Activated T-cell treated with anti-CD3 and anti-CD28 coated beads, Interleukin-2, amount 50 U/mL, for 4 hours (primary cell): ENCODE measurements around the gene NAP1L4. TPM values are rescaled to one million over a fixed set of nuclear protein-coding genes. Genes with fewer than 3 reads are reported as not detected.
"Not testable (repeated sequence)": the region's sequence is repeated elsewhere in the genome, so short reads cannot be mapped to it uniquely, and the experiment has no call there.

Experiments used
- ATAC-seq, 2 donors: fragments of 200-7000 bp; cut with Tn5 transposase; one replicate each; pipeline ENCODE4 v1.10.0; 2021
- DNase-seq: peaks from one replicate; pipeline ENCODE4 v3.0.0-alpha.2; 2020
- H3K27me3 Mint-ChIP-seq: one replicate; pipeline ENCODE4 v1.8.0; 2021; ENCODE audit warnings: low read depth, mixed read lengths
- H3K36me3 Mint-ChIP-seq: one replicate; pipeline ENCODE4 v1.8.0; 2022; ENCODE audit warnings: mixed read lengths; ENCODE audit not compliant: insufficient read depth
- H3K4me1 Mint-ChIP-seq: one replicate; pipeline ENCODE4 v1.8.0; 2021; ENCODE audit warnings: low read depth, mixed read lengths
- H3K4me3 Mint-ChIP-seq: one replicate; pipeline ENCODE4 v1.8.0; 2021; ENCODE audit warnings: mild to moderate bottlenecking, moderate library complexity, mixed read lengths
- H3K9me3 Mint-ChIP-seq: one replicate; pipeline ENCODE4 v1.8.0; 2021; ENCODE audit warnings: mixed read lengths
- total RNA-seq, 3 donors: library from RNA; stranded (reverse); gene quantifications; one replicate each; pipeline ENCODE4 v1.2.1, GENCODE V29; 2021

NAP1L4 gene
- total RNA-seq, 3 donors from 2014 or later: 194 to 201 (median 199) TPM

GRCh38 chr11:2945757-2946287 is 46.3 kb downstream of the NAP1L4 start:
- Mint-ChIP-seq H3K4me1 (peaks cover 41% of the 10 kb centered on the region), H3K27me3 (no peaks in the 10 kb centered on the region), H3K9me3 (no peaks in the 10 kb centered on the region), H3K4me3 (no peak overlapping the region), H3K36me3 (peaks cover 32% of the 10 kb centered on the region)
- no peak for ATAC-seq
- DNase-seq: no peak

GRCh38 chr11:2945031-2945756 is 46.9 kb downstream of the NAP1L4 start:
- Mint-ChIP-seq H3K4me1 (peaks cover 40% of the 10 kb centered on the region), H3K27me3 (no peaks in the 10 kb centered on the region), H3K4me3 (no peak overlapping the region), H3K36me3 (peaks cover 27% of the 10 kb centered on the region), H3K9me3 (no peaks in the 10 kb centered on the region)
- ATAC-seq (peak; percentile 30 to 35), DNase-seq (peak; percentile 41)

GRCh38 chr11:2944530-2944929 is 47.6 kb downstream of the NAP1L4 start:
- Mint-ChIP-seq H3K4me1 (peaks cover 40% of the 10 kb centered on the region), H3K9me3 (no peaks in the 10 kb centered on the region), H3K36me3 (peaks cover 24% of the 10 kb centered on the region), H3K27me3 (no peaks in the 10 kb centered on the region), H3K4me3 (no peak overlapping the region)
- ATAC-seq (no peak), DNase-seq (no peak)

DNA sequence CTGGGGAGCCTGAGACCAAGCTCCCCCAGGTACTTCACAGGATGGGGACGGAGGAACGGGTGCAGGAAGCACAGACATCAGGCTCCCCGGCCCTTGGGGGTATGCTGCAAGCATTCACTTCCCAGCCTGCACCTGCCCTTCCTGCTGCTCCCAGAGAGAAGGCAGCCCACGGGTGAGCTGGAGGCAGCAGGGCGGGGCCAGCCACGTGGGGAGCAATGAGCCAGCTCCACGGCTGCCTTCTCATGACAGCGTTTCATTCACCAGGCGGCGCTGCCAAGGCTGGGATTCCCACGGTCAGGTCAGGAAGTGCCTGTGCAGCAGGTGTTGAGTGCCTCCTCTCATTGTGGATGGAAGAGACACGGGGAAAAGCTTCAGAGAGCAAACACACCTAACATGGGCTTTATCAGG is 48.4 kb downstream of the NAP1L4 start:
- H3K9me3 Mint-ChIP-seq: peaks cover 5% of the 10 kb centered on the region
- H3K36me3 Mint-ChIP-seq: peaks cover 19% of the 10 kb centered on the region
- ATAC-seq (peak in 1 of 2 donors; percentile 7), DNase-seq (no peak)
- H3K4me3 Mint-ChIP-seq: no peak overlapping the region
- H3K27me3 Mint-ChIP-seq: no peaks in the 10 kb centered on the region
- H3K4me1 Mint-ChIP-seq: peaks cover 40% of the 10 kb centered on the region

- DNase-seq: no peak
- H3K36me3 Mint-ChIP-seq: peaks cover 15% of the 10 kb centered on the region
- no peaks in the 10 kb centered on the region for H3K27me3 Mint-ChIP-seq
- H3K4me1 Mint-ChIP-seq: peaks cover 37% of the 10 kb centered on the region
- no peak for ATAC-seq
- H3K9me3 Mint-ChIP-seq: peaks cover 10% of the 10 kb centered on the region
- no peak overlapping the region for H3K4me3 Mint-ChIP-seq
These were observed 49.0 kb downstream of the NAP1L4 start for GRCh38 chr11:2942872-2943710.

GRCh38 chr11:2942447-2942846 is 49.7 kb downstream of the NAP1L4 start:
- DNase-seq: no peak
- Mint-ChIP-seq H3K9me3 (peaks cover 17% of the 10 kb centered on the region), H3K4me3 (no peak overlapping the region), H3K36me3 (peaks cover 10% of the 10 kb centered on the region), H3K27me3 (no peaks in the 10 kb centered on the region), H3K4me1 (peaks cover 33% of the 10 kb centered on the region)
- ATAC-seq: no peak

GRCh38 chr11:2940921-2941821 is 51.0 kb downstream of the NAP1L4 start:
- Mint-ChIP-seq H3K36me3 (peaks cover 5% of the 10 kb centered on the region), H3K9me3 (peaks cover 19% of the 10 kb centered on the region), H3K4me3 (no peak overlapping the region), H3K27me3 (no peaks in the 10 kb centered on the region), H3K4me1 (peaks cover 23% of the 10 kb centered on the region)
- DNase-seq: no peak
- peak; percentile 2 to 3 for ATAC-seq

- peak; percentile 55 to 61 for ATAC-seq
- H3K4me1 Mint-ChIP-seq: peaks cover 14% of the 10 kb centered on the region
- peaks cover 19% of the 10 kb centered on the region for H3K9me3 Mint-ChIP-seq
- H3K27me3 Mint-ChIP-seq: no peaks in the 10 kb centered on the region
- DNase-seq: no peak
- peaks cover 5% of the 10 kb centered on the region for H3K36me3 Mint-ChIP-seq
- no peak overlapping the region for H3K4me3 Mint-ChIP-seq
These were observed 51.8 kb downstream of the NAP1L4 start for GRCh38 chr11:2940147-2940920.

- DNase-seq, H3K4me1 Mint-ChIP-seq, H3K4me3 Mint-ChIP-seq, H3K27me3 Mint-ChIP-seq, ATAC-seq, H3K36me3 Mint-ChIP-seq: not testable (repeated sequence)
- peaks cover 19% of the 10 kb centered on the region for H3K9me3 Mint-ChIP-seq
These were observed 53.4 kb downstream of the NAP1L4 start for GRCh38 chr11:2938458-2939418.

DNA sequence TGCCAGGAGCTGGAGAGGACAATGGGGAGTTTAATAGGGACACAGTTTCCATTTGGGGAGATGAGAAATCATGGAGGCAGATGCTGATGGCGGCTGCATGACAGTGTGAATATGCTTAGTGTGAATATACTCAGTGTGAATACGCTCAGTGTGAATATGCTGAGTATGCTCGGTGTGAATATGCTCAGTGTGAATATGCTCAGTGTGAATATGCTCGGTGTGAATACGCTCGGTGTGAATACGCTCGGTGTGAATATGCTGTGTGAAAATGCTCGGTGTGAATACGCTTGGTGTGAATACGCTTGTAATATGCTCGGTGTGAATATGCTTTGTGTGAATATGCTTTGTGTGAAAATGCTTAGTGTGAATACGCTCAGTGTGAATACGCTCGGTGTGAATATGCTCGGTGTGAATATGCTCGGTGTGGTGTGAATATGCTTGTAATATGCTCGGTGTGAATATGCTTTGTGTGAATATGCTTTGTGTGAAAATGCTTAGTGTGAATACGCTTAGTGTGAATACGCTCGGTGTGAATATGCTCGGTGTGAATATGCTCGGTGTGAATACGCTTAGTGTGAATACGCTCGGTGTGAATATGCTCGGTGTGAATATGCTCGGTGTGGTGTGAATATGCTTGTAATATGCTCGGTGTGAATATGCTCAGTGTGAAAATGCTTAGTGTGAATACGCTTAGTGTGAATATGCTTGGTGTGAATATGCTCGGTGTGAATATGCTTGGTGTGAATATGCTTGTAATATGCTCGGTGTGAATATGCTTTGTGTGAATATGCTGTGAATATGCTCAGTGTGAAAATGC is 54.3 kb downstream of the NAP1L4 start:
- not testable (repeated sequence) for H3K4me3 Mint-ChIP-seq, DNase-seq, H3K36me3 Mint-ChIP-seq, H3K4me1 Mint-ChIP-seq, H3K27me3 Mint-ChIP-seq, ATAC-seq
- H3K9me3 Mint-ChIP-seq: peaks cover 19% of the 10 kb centered on the region

DNA sequence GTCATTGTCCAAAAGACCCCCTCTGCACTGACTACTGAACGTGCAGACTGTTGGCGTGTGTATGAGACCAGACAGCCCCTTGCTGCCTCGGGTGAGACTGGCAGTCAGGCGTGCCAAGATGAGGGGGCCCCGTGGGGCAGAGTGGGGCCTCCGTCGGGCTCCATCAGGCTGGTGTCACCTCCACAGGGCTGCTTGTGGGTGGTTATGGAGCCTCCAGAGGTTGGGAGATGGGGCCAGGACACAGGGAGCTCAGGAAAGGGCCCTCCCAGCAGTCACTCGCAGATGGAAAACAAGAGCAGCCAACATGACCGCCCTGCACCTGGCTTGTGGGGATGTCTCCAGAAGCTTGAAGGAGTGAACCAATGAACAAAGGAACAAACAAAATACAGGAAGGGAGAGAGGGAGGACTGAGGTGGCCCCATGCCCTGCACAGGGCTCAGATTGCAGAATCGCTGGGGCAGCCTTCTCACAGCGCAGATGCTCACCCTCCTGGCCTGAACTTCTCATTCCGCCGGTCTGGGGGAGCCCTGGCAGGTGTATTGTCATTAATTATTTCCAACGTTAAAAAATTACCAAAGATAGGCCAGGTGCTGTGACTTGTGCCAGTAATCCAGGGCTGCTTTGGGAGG is 57.4 kb downstream of the NAP1L4 start:
- DNase-seq (no peak), ATAC-seq (no peak)
- H3K27me3 Mint-ChIP-seq: peaks cover 2% of the 10 kb centered on the region
- H3K36me3 Mint-ChIP-seq: peaks cover 2% of the 10 kb centered on the region
- no peak overlapping the region for H3K4me3 Mint-ChIP-seq
- peaks cover 19% of the 10 kb centered on the region for H3K9me3 Mint-ChIP-seq
- H3K4me1 Mint-ChIP-seq: peaks cover 13% of the 10 kb centered on the region
